BJ (cell line): Measurements from ENCODE around the gene AGBL4. TPM values are rescaled to one million over a fixed set of nuclear protein-coding genes. Genes with fewer than 3 reads are reported as not detected.

Experiments used
- CTCF ChIA-PET: fragments of 350-600 bp; formaldehyde crosslinking; extraction: SDS; loops from one replicate; lab custom pipeline; 2021; ENCODE audit warnings: antibody characterized with exemption, inconsistent platforms; lab: Yijun Ruan, JAX
- POLR2A ChIA-PET: fragments of 300-600 bp; sonication (Branson Sonifier 250); formaldehyde crosslinking; extraction: SDS; loops from one replicate; lab custom pipeline; 2021; ENCODE audit warnings: antibody characterized with exemption; lab: Charles Lee
- DNase-seq: peaks from one replicate; pipeline ENCODE4 v3.0.0-alpha.2; 2011; ENCODE audit warnings: low read depth
- H3K27me3 ChIP-seq: 2 replicates; pipeline ENCODE4 v1.6.0; 2011; ENCODE audit warnings: low read length; ENCODE audit not compliant: control insufficient read depth, insufficient read depth
- H3K36me3 ChIP-seq: 2 replicates; pipeline ENCODE4 v1.5.1; 2011; ENCODE audit warnings: low read length; ENCODE audit not compliant: control insufficient read depth, insufficient read depth
- H3K4me3 ChIP-seq: 2 replicates; pipeline ENCODE4 v1.5.1; 2011; ENCODE audit warnings: low read depth, mild to moderate bottlenecking, control low read depth, low read length
- CTCF ChIP-seq: IDR thresholded peaks from 2 replicates; pipeline ENCODE4 v1.5.1; 2011; ENCODE audit warnings: low read depth, mild to moderate bottlenecking, control low read depth, inconsistent platforms, low read length, moderate library complexity; ENCODE audit not compliant: insufficient read depth
- polyA plus RNA-seq: library from polyadenylated mRNA; depleted of rRNA; stranded (reverse); fragments of >200 nt; gene quantifications from 2 replicates; pipeline ENCODE4 v1.2.3, GENCODE V29; 2011

AGBL4 gene
- polyA plus RNA-seq, 1 experiment, result not detected

- CTCF ChIA-PET, result no interaction called here
- Histone ChIP-seq H3K4me3 (no peak overlapping the region), H3K27me3 (no peaks in the 10 kb centered on the region), H3K36me3 (no peaks in the 10 kb centered on the region)
- no peak for DNase-seq
- POLR2A ChIA-PET, result no interaction called here
- TF ChIP-seq CTCF, result no peak
Measured at GRCh38 chr1:49346767-49347349, 676.9 kb downstream of the AGBL4 start.

- H3K4me3 ChIP-seq, result no peak overlapping the region
- no peaks in the 10 kb centered on the region for H3K27me3 ChIP-seq
- CTCF ChIA-PET, result no interaction called here
- no peak for DNase-seq
- H3K36me3 ChIP-seq, result no peaks in the 10 kb centered on the region
- POLR2A ChIA-PET, result no interaction called here
- no peak for TF ChIP-seq CTCF
Measured at GRCh38 chr1:49340576-49340975, 683.2 kb downstream of the AGBL4 start.

- no peak overlapping the region for H3K4me3 ChIP-seq
- ChIA-PET POLR2A (no interaction called here), CTCF (interaction anchor here (1.6 kb wide), 1 partner anchor 21 kb away, joined by 3 read pairs; no protein-coding TSS in a partner anchor)
- TF ChIP-seq CTCF, result no peak
- no peaks in the 10 kb centered on the region for H3K36me3 ChIP-seq
- DNase-seq, result no peak
- H3K27me3 ChIP-seq, result no peaks in the 10 kb centered on the region
Measured at GRCh38 chr1:49339043-49339442, 684.7 kb downstream of the AGBL4 start.

- ChIA-PET CTCF (no interaction called here), POLR2A (no interaction called here)
- TF ChIP-seq CTCF, result no peak
- Histone ChIP-seq H3K36me3 (no peaks in the 10 kb centered on the region), H3K4me3 (no peak overlapping the region), H3K27me3 (no peaks in the 10 kb centered on the region)
- no peak for DNase-seq
Measured at GRCh38 chr1:49337251-49337650, 686.5 kb downstream of the AGBL4 start.

GRCh38 chr1:49333906-49334305 lies 689.8 kb downstream of the AGBL4 start:
- no peak overlapping the region for H3K4me3 ChIP-seq
- CTCF ChIA-PET, result no interaction called here
- H3K27me3 ChIP-seq, result no peaks in the 10 kb centered on the region
- TF ChIP-seq CTCF, result no peak
- DNase-seq, result no peak
- H3K36me3 ChIP-seq, result no peaks in the 10 kb centered on the region
- POLR2A ChIA-PET, result no interaction called here
